Measurements from ENCODE around the gene SH3BP5. TPM values are rescaled to one million over a fixed set of nuclear protein-coding genes. Genes with fewer than 3 reads are reported as not detected.

The SH3BP5 gene
- polyA plus RNA-seq, 1 experiment = 30.9 TPM

- ChIA-PET POLR2A (no interaction called here), CTCF (no interaction called here)
- TF ChIP-seq, protein P1, sequence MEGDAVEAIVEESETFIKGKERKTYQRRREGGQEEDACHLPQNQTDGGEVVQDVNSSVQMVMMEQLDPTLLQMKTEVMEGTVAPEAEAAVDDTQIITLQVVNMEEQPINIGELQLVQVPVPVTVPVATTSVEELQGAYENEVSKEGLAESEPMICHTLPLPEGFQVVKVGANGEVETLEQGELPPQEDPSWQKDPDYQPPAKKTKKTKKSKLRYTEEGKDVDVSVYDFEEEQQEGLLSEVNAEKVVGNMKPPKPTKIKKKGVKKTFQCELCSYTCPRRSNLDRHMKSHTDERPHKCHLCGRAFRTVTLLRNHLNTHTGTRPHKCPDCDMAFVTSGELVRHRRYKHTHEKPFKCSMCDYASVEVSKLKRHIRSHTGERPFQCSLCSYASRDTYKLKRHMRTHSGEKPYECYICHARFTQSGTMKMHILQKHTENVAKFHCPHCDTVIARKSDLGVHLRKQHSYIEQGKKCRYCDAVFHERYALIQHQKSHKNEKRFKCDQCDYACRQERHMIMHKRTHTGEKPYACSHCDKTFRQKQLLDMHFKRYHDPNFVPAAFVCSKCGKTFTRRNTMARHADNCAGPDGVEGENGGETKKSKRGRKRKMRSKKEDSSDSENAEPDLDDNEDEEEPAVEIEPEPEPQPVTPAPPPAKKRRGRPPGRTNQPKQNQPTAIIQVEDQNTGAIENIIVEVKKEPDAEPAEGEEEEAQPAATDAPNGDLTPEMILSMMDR (IDR thresholded peaks at IDR 0.05; ENCODE audit: insufficient read depth, low read depth, low read length) = no peak
- Histone ChIP-seq H3K4me3 (ENCODE audit: low read depth, low read length) (no peak overlapping the region), H3K27me3 (ENCODE audit: control insufficient read depth, insufficient read depth, low read length) (no peaks in the 10 kb centered on the region), H3K36me3 (ENCODE audit: control insufficient read depth, insufficient read depth, low read length) (peaks cover 13% of the 10 kb centered on the region)
- no peak for DNase-seq (ENCODE audit: low read depth)
Observed at GRCh38 chr3:15246186-15246585, 86.2 kb downstream of the SH3BP5 start.

GRCh38 chr3:15243822-15244482, 88.4 kb downstream of the SH3BP5 start:
- Histone ChIP-seq H3K36me3 (ENCODE audit: control insufficient read depth, insufficient read depth, low read length) (peaks cover 15% of the 10 kb centered on the region), H3K4me3 (ENCODE audit: low read depth, low read length) (no peak overlapping the region), H3K27me3 (ENCODE audit: control insufficient read depth, insufficient read depth, low read length) (no peaks in the 10 kb centered on the region)
- ChIA-PET CTCF (interaction anchor here (0.8 to 1.2 kb wide), 2 partner anchors 8 to 163 kb away, joined by 3 to 6 read pairs; no protein-coding TSS in a partner anchor), POLR2A (no interaction called here)
- DNase-seq (ENCODE audit: low read depth) = no peak
- TF ChIP-seq, protein P1 (IDR thresholded peaks at IDR 0.05; ENCODE audit: insufficient read depth, low read depth, low read length) = no peak

DNA sequence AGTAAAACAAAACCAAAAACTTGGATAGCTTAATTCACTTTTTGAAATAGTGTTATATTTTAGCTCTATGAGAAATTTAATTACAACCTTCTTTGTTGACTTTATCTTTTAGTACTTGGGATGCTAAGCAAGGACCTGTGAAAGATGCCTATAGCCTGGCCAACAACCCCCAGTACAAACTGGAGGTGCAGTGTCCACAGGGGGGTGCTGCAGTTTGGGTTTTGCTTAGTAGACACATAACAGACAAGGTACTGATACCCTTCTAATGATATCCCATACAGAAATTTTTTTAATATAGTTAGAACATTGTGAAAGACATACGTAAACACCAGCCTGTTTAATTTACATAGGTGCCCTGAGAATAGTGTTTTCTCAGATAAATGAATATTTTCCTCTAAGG, 91.0 kb downstream of the SH3BP5 start:
- ChIA-PET POLR2A (no interaction called here), CTCF (interaction anchor here (0.6 to 1.7 kb wide), 5 partner anchors 16 to 168 kb away, joined by 3 to 5 read pairs (median 4); no protein-coding TSS in a partner anchor)
- TF ChIP-seq, protein P1 (IDR thresholded peaks at IDR 0.05; ENCODE audit: insufficient read depth, low read depth, low read length) = peak; percentile 22; the same call in 1 of the 2 replicates
- Histone ChIP-seq H3K4me3 (ENCODE audit: low read depth, low read length) (no peak overlapping the region), H3K27me3 (ENCODE audit: control insufficient read depth, insufficient read depth, low read length) (no peaks in the 10 kb centered on the region), H3K36me3 (ENCODE audit: control insufficient read depth, insufficient read depth, low read length) (peaks cover 15% of the 10 kb centered on the region)
- DNase-seq (ENCODE audit: low read depth) = no peak

DNA sequence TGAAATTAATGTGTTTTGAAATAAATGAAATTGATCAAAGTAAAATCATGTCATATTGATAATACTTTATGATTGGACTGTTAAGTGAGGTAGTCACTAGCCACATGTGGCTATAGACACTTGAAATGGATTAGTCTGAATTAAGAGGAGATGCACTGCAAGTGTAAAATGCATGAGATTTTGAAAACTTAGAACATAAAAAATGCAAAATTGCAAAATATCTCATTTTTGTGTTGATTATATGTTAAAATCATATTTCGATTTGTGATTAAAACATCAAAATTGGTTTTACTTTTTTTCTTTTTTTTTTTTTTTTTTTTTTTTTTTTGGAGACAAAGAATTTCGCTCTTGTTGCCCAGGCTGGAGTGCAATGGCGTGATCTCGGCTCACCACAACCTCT, 103.1 kb downstream of the SH3BP5 start:
- POLR2A ChIA-PET = no interaction called here
- no peak overlapping the region for H3K4me3 ChIP-seq (ENCODE audit: low read depth, low read length)
- H3K36me3 ChIP-seq (ENCODE audit: control insufficient read depth, insufficient read depth, low read length) = peaks cover 3% of the 10 kb centered on the region; the same call in 1 of the 2 replicates
- no peak for DNase-seq (ENCODE audit: low read depth)
- CTCF ChIA-PET = no interaction called here
- TF ChIP-seq, protein P1 (IDR thresholded peaks at IDR 0.05; ENCODE audit: insufficient read depth, low read depth, low read length) = no peak
- H3K27me3 ChIP-seq (ENCODE audit: control insufficient read depth, insufficient read depth, low read length) = no peaks in the 10 kb centered on the region

DNA sequence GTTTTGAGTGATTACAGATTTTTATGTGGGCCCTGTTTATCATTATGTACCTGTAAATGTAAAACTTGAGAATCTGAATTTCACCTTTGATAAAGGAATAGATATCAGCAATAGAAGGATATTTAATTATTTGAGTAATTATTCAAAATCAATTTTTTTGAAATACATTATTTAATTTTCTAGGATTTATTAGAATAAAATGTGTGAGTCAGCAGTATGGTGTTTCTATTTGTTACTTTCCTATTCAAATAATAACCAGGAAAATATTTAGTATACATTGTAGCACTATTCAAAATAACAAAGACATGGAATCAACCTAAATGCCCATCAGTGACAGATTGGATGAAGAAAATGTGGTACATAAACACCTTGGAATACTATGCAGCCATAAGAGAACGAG, 104.2 kb downstream of the SH3BP5 start:
- no peak overlapping the region for H3K4me3 ChIP-seq (ENCODE audit: low read depth, low read length)
- H3K27me3 ChIP-seq (ENCODE audit: control insufficient read depth, insufficient read depth, low read length) = no peaks in the 10 kb centered on the region
- peaks cover 3% of the 10 kb centered on the region for H3K36me3 ChIP-seq (ENCODE audit: control insufficient read depth, insufficient read depth, low read length)
- ChIA-PET CTCF (interaction anchor here (0.6 to 1.4 kb wide), 3 partner anchors 120 to 207 kb away, joined by 3 to 5 read pairs (median 4); no protein-coding TSS in a partner anchor), POLR2A (no interaction called here)
- no peak for DNase-seq (ENCODE audit: low read depth)
- TF ChIP-seq, protein P1 (IDR thresholded peaks at IDR 0.05; ENCODE audit: insufficient read depth, low read depth, low read length) = no peak
